EH (cell line): Measurements from ENCODE around the gene SYNDIG1L.

Experiments
- DNase-seq: peaks from one replicate; pipeline ENCODE4 v3.0.0-alpha.2; 2015; ENCODE audit warnings: low read depth

Gene SYNDIG1L

GRCh38 chr14:74358176-74358829 lies 67.7 kb downstream of the SYNDIG1L start:
- DNase-seq, result no peak

GRCh38 chr14:74357585-74357984 lies 68.4 kb downstream of the SYNDIG1L start:
- DNase-seq, result no peak

- DNase-seq, result no peak
These were observed 69.0 kb downstream of the SYNDIG1L start for GRCh38 chr14:74356892-74357575.
